Right lobe of liver (tissue), 6 donors: ENCODE measurements around the gene PAK5. TPM values are rescaled to one million over a fixed set of nuclear protein-coding genes. Genes with fewer than 3 reads are reported as not detected.

Experiments
- ATAC-seq, 4 donors: fragments of 200-7000 bp; cut with Tn5 transposase; one replicate each; pipeline ENCODE4 v1.9.1; 2020; ENCODE audit warnings: mild to moderate bottlenecking in 4 of 4, moderate library complexity in 4 of 4
- DNase-seq, 3 donors: peaks; one replicate each; pipeline ENCODE4 v3.0.0-alpha.2; 2020
- H3K27ac ChIP-seq, 3 donors: fragments of 200-600 bp; one replicate each; pipeline ENCODE4 v1.8.0; 2022
- H3K27me3 ChIP-seq, 2 donors: fragments of 200-600 bp; one replicate each; pipeline ENCODE4 v1.8.0; 2022
- H3K36me3 ChIP-seq, 4 donors: fragments of 200-600 bp; sonication (generic) in 1 of 4; one replicate each; pipeline versions ENCODE4 v1.5.1 to v1.8.0; 2017 to 2022; ENCODE audit warnings: control low read depth in 1 of 4
- H3K4me1 ChIP-seq, 4 donors: fragments of 200-600 bp; sonication (generic) in 1 of 4; one replicate each; pipeline versions ENCODE4 v1.5.1 to v1.8.0; 2017 to 2022; ENCODE audit warnings: control low read depth in 1 of 4
- H3K4me3 ChIP-seq, 3 donors: fragments of 200-600 bp; one replicate each; pipeline ENCODE4 v1.8.0; 2022
- H3K9me3 ChIP-seq, 4 donors: fragments of 200-600 bp; sonication (generic) in 1 of 4; one replicate each; pipeline versions ENCODE4 v1.5.1 to v1.8.0; 2017 to 2022; ENCODE audit warnings: control low read depth in 1 of 4
- CTCF ChIP-seq, 4 donors: fragments of 200-600 bp in 3 of 4; fragments of 450-650 bp in 1 of 4; IDR thresholded peaks; one replicate each; pipeline versions ENCODE4 v1.5.1 to v1.8.0; 2016 to 2022; ENCODE audit warnings: antibody characterized with exemption in 4 of 4, mild to moderate bottlenecking in 2 of 4
- POLR2A ChIP-seq: fragments of 450-650 bp; IDR thresholded peaks from one replicate; pipeline ENCODE4 v1.6.1; 2017; ENCODE audit warnings: antibody characterized with exemption, mild to moderate bottlenecking
- WGBS: methylation state at CpG from one replicate; pipeline ENCODE4 v1.1.6; 2018; ENCODE audit warnings: low coverage, low lambda C conversion rate; ENCODE audit not compliant: insufficient coverage; ENCODE audit errors: missing lambda C conversion rate; 5-methylcytosine and 5-hydroxymethylcytosine counted together
- intact Hi-C, 2 donors: fragments of 100-400 bp; cut with DNase I; formaldehyde crosslinking; loops; one replicate each; pipeline versions ENCODE4 v1.11.2 to v1.14.1; 2022
- total RNA-seq, 6 experiments: library from RNA; depleted of rRNA in 2 of 6; stranded (reverse); fragments of >200 nt in 2 of 6; fragmentation: NEBNext Ultra II Directional in 3 of 6; extraction: Animal tissue kit (Norgen Biotek cat#: 25700) in 3 of 6; gene quantifications; one replicate each; pipeline versions ENCODE4 v1.1.0 to v1.2.4, GENCODE V29; 2016 to 2023
- donor health status: DM: no; HTN: yes; CAD: no.
- donor health status: DM: no; HTN: no; CAD: no.
- donor health status: DM: no; HTN: no; CAD: no.
- donor health status: DM: no; HTN: yes; CAD: no.
- donor health status: DM: no; HTN: yes; CAD: no.

The PAK5 gene
- total RNA-seq, 6 experiments from 2014 or later = 0.05 to 0.07 TPM; not detected in 4

- no peak for ATAC-seq
- WGBS = 71% methylated on average over 5 of the region's 5 CpGs
Measured at GRCh38 chr20:9582137-9582536, 256.7 kb downstream of the PAK5 start.

GRCh38 chr20:9581509-9581908, 257.4 kb downstream of the PAK5 start:
- Histone ChIP-seq H3K4me1 (no peaks in the 10 kb centered on the region), H3K36me3 (no peaks in the 10 kb centered on the region), H3K4me3 (no peak overlapping the region), H3K27ac (no peak overlapping the region), H3K27me3 (no peaks in the 10 kb centered on the region), H3K9me3 (no peaks in the 10 kb centered on the region)
- no peak for DNase-seq
- TF ChIP-seq POLR2A (no peak), CTCF (IDR thresholded peaks at IDR 0.05) (no peak)
- ATAC-seq = no peak
- intact Hi-C loops = no loop called here
- WGBS = 80% methylated on average over 4 of the region's 4 CpGs

More at GRCh38 chr20:9582137-9582536, 256.7 kb downstream of the PAK5 start:
- DNase-seq = no peak
- Histone ChIP-seq H3K4me1 (no peaks in the 10 kb centered on the region), H3K27ac (no peak overlapping the region), H3K27me3 (no peaks in the 10 kb centered on the region), H3K9me3 (no peaks in the 10 kb centered on the region), H3K36me3 (no peaks in the 10 kb centered on the region), H3K4me3 (no peak overlapping the region)
- TF ChIP-seq CTCF (IDR thresholded peaks at IDR 0.05) (no peak), POLR2A (no peak)
- intact Hi-C loops = no loop called here

- Histone ChIP-seq H3K4me1 (no peaks in the 10 kb centered on the region), H3K9me3 (no peaks in the 10 kb centered on the region), H3K4me3 (no peak overlapping the region), H3K27ac (no peak overlapping the region), H3K27me3 (no peaks in the 10 kb centered on the region), H3K36me3 (no peaks in the 10 kb centered on the region)
- no peak for ATAC-seq
- no peak for TF ChIP-seq POLR2A
- TF ChIP-seq CTCF (IDR thresholded peaks at IDR 0.05) = no peak
- DNase-seq = no peak
- 48% methylated on average over 2 of the region's 2 CpGs for WGBS
- intact Hi-C loops = no loop called here
Measured at GRCh38 chr20:9578594-9578993, 260.3 kb downstream of the PAK5 start.

DNA sequence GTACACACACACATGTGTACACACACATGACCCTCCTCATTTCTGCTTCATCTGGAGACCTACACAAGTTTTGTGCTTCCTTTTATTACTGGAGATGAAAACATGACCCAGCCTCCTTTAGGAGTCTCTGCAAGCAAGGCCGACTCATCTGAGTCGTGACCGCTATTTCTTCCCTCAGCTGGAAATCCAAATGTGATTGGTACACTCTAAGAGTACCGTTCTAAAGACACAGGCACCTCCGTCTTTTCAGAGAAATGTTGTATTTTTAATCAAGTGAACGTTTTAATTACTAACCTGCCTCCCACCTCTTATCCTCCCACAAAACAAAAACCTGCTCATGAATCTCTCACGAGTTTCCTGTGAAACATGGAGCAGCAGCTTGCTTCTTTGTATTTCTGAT, 261.5 kb downstream of the PAK5 start:
- no peaks in the 10 kb centered on the region for H3K4me1 ChIP-seq
- intact Hi-C loops = no loop called here
- TF ChIP-seq CTCF (IDR thresholded peaks at IDR 0.05) (no peak), POLR2A (no peak)
- no peaks in the 10 kb centered on the region for H3K27me3 ChIP-seq
- H3K4me3 ChIP-seq = no peak overlapping the region
- no peak for ATAC-seq
- 58% methylated on average over 7 of the region's 7 CpGs for WGBS
- no peak overlapping the region for H3K27ac ChIP-seq
- DNase-seq = no peak
- H3K36me3 ChIP-seq = no peaks in the 10 kb centered on the region
- no peaks in the 10 kb centered on the region for H3K9me3 ChIP-seq

- WGBS = 85% methylated on average over 3 of the region's 4 CpGs
- intact Hi-C loops = no loop called here
Measured at GRCh38 chr20:9576695-9577094, 262.2 kb downstream of the PAK5 start.

More at GRCh38 chr20:9576695-9577094, 262.2 kb downstream of the PAK5 start:
- H3K27me3 ChIP-seq = no peaks in the 10 kb centered on the region
- no peaks in the 10 kb centered on the region for H3K9me3 ChIP-seq
- H3K4me3 ChIP-seq = no peak overlapping the region
- H3K4me1 ChIP-seq = no peaks in the 10 kb centered on the region
- ATAC-seq (no peak), DNase-seq (no peak)
- H3K36me3 ChIP-seq = no peaks in the 10 kb centered on the region
- no peak overlapping the region for H3K27ac ChIP-seq
- no peak for TF ChIP-seq CTCF (IDR thresholded peaks at IDR 0.05)
- no peak for TF ChIP-seq POLR2A
